CD14-positive monocyte (primary cell): Measurements from ENCODE around the gene ZNF536. TPM values are rescaled to one million over a fixed set of nuclear protein-coding genes. Genes with fewer than 3 reads are reported as not detected.
A peak's percentile ranks its signal among the peaks of the same experiment; 100 is the strongest.

Experiments
- DNase-seq, 3 donors: peaks; one replicate each; pipeline ENCODE4 v3.0.0-alpha.2; 2011 to 2022
- H2AFZ ChIP-seq: 2 replicates; pipeline ENCODE4 v1.6.0; 2012; ENCODE audit warnings: mild to moderate bottlenecking, low read depth, low read length, inconsistent platforms; ENCODE audit not compliant: insufficient read depth, poor library complexity, severe bottlenecking
- H3K27ac ChIP-seq, 2 donors: 1 replicate in 1 of 2; 2 replicates in 1 of 2; pipeline ENCODE4 v1.5.1; 2012 to 2013; ENCODE audit warnings: low read length in 2 of 2, control low read depth in 1 of 2, inconsistent platforms in 1 of 2, low read depth in 1 of 2, mild to moderate bottlenecking in 1 of 2
- H3K27me3 ChIP-seq, 2 donors: one replicate each; pipeline versions ENCODE4 v1.6.0 to v1.6.1; 2011 to 2013; ENCODE audit warnings: low read length in 2 of 2; ENCODE audit not compliant: control insufficient read depth in 2 of 2, insufficient read depth in 2 of 2
- H3K36me3 ChIP-seq, 2 donors: replicated peaks in 1 of 2; 1 replicate in 1 of 2; 2 replicates in 1 of 2; pipeline versions ENCODE4 v1.5.1 to v1.6.1; 2012 to 2013; ENCODE audit warnings: low read length in 2 of 2, control low read depth in 1 of 2, inconsistent platforms in 1 of 2, mild to moderate bottlenecking in 1 of 2; ENCODE audit not compliant: insufficient read depth in 2 of 2, control insufficient read depth in 1 of 2
- H3K4me1 ChIP-seq, 2 donors: 1 replicate in 1 of 2; 2 replicates in 1 of 2; pipeline versions ENCODE4 v1.5.1 to v1.6.1; 2012 to 2013; ENCODE audit warnings: low read length in 2 of 2, control low read depth in 1 of 2, inconsistent platforms in 1 of 2, mild to moderate bottlenecking in 1 of 2, moderate library complexity in 1 of 2; ENCODE audit not compliant: insufficient read depth in 2 of 2, control insufficient read depth in 1 of 2
- H3K4me2 ChIP-seq: replicated peaks from 2 replicates; pipeline ENCODE3; 2012; ENCODE audit warnings: low read length, moderate library complexity, mild to moderate bottlenecking; ENCODE audit not compliant: poor library complexity, severe bottlenecking; ENCODE audit errors: extremely low read depth
- H3K4me3 ChIP-seq, 3 experiments: fragments of 200-600 bp in 1 of 3; sonication (generic) in 1 of 3; replicated peaks in 1 of 3; 1 replicate in 2 of 3; 2 replicates in 1 of 3; pipeline ENCODE4 v1.5.1; 2011 to 2013; ENCODE audit warnings: low read length in 3 of 3, mild to moderate bottlenecking in 3 of 3, control low read depth in 2 of 3, low read depth in 2 of 3, inconsistent platforms in 1 of 3, moderate library complexity in 1 of 3
- H3K79me2 ChIP-seq: 2 replicates; pipeline ENCODE4 v1.6.0; 2012; ENCODE audit warnings: mild to moderate bottlenecking, control low read depth, inconsistent platforms, low read length, moderate library complexity; ENCODE audit not compliant: insufficient read depth
- H3K9ac ChIP-seq: 2 replicates; pipeline ENCODE4 v1.6.0; 2017; ENCODE audit warnings: low read length, mild to moderate bottlenecking; ENCODE audit not compliant: insufficient read depth, poor library complexity, severe bottlenecking
- H3K9me3 ChIP-seq, 2 donors: replicated peaks in 1 of 2; 1 replicate in 1 of 2; 2 replicates in 1 of 2; pipeline versions ENCODE4 v1.5.1 to v1.6.1; 2012 to 2013; ENCODE audit warnings: low read length in 2 of 2, control low read depth in 1 of 2; ENCODE audit not compliant: control insufficient read depth in 1 of 2, insufficient read depth in 1 of 2
- H4K20me1 ChIP-seq: 2 replicates; pipeline ENCODE4 v1.6.0; 2012; ENCODE audit warnings: mild to moderate bottlenecking, low read length, control low read depth, moderate library complexity; ENCODE audit not compliant: insufficient read depth
- H3K27ac Mint-ChIP-seq, 7 donors: one replicate each; pipeline ENCODE4 v1.8.0; 2020; ENCODE audit warnings: mild to moderate bottlenecking in 7 of 7, mixed read lengths in 7 of 7, moderate library complexity in 6 of 7, inconsistent platforms in 2 of 7
- H3K27me3 Mint-ChIP-seq, 3 donors: one replicate each; pipeline ENCODE4 v1.8.0; 2021 to 2022; ENCODE audit warnings: low read depth in 3 of 3, mild to moderate bottlenecking in 3 of 3, mixed read lengths in 3 of 3, moderate library complexity in 3 of 3, inconsistent platforms in 1 of 3
- H3K36me3 Mint-ChIP-seq, 2 donors: one replicate each; pipeline ENCODE4 v1.8.0; 2020; ENCODE audit warnings: mixed read lengths in 2 of 2, inconsistent platforms in 1 of 2, mild to moderate bottlenecking in 1 of 2
- H3K4me1 Mint-ChIP-seq: one replicate; pipeline ENCODE4 v1.8.0; 2020; ENCODE audit warnings: mild to moderate bottlenecking, mixed read lengths
- H3K4me3 Mint-ChIP-seq, 2 donors: one replicate each; pipeline ENCODE4 v1.8.0; 2020; ENCODE audit warnings: mild to moderate bottlenecking in 2 of 2, mixed read lengths in 2 of 2, moderate library complexity in 1 of 2
- H3K9me3 Mint-ChIP-seq, 7 donors: one replicate each; pipeline ENCODE4 v1.8.0; 2020 to 2022; ENCODE audit warnings: mixed read lengths in 7 of 7, mild to moderate bottlenecking in 6 of 7, moderate library complexity in 6 of 7, inconsistent platforms in 2 of 7
- WGBS: methylation state at CpG from one replicate; pipeline ENCODE4 v1.1.5; 2013; ENCODE audit warnings: missing lambda C conversion rate; ENCODE audit not compliant: insufficient coverage; 5-methylcytosine and 5-hydroxymethylcytosine counted together
- intact Hi-C, 2 donors: fragments of 100-400 bp; cut with micrococcal nuclease; formaldehyde crosslinking; loops; one replicate each; pipeline versions ENCODE4 v1.15.0 to v1.15.1; 2023
- polyA plus RNA-seq, 3 donors: library from polyadenylated mRNA; depleted of rRNA in 1 of 3; unstranded in 2 of 3; stranded (reverse) in 1 of 3; fragments of 300-500 nt in 2 of 3; fragments of >200 nt in 1 of 3; fragmentation: Illumina TruSeq in 2 of 3; gene quantifications; 1 replicate in 2 of 3; 2 replicates in 1 of 3; pipeline ENCODE4 v1.2.3, GENCODE V29; 2012 to 2021
- TF ChIP-seq, protein P1 (sequence below): fragments of 200-600 bp; IDR thresholded peaks from one replicate; pipeline ENCODE4 v1.8.0; 2022; ENCODE audit warnings: antibody characterized with exemption, mild to moderate bottlenecking

ZNF536 gene
- polyA plus RNA-seq, 3 donors: not detected

DNA sequence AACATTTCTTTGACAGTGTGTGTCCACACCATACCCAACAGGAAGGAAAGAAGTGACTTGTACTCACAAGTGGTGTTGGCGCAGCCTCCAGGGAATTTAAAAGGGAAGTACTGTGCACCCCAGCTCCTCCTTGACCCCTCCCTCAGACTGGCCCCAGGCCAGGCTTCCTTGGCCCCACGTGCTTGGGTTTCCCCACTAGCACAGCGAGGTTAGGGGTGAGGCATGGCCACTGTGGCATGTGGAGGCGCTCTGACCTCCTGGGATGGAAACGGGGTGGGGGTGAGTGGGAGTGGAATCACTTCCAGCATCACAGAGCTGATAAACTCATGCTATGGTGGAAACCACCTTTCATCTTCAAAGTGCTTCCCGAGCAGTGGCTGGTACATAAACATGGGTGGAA is 168.6 kb downstream of the ZNF536 start:
- intact Hi-C loops: no loop called here
- H3K27me3 ChIP-seq: no peaks in the 10 kb centered on the region
- Mint-ChIP-seq H3K27me3 (peaks cover 0 to 6% (median 0%) of the 10 kb centered on the region in 3 donors), H3K4me3 (no peak overlapping the region), H3K36me3 (no peaks in the 10 kb centered on the region), H3K4me1 (no peaks in the 10 kb centered on the region), H3K27ac (no peak overlapping the region), H3K9me3 (peaks cover 0 to 15% (median 3%) of the 10 kb centered on the region in 7 donors)
- DNase-seq: peak in 1 of 3 donors; percentile 31
- TF ChIP-seq, protein P1, sequence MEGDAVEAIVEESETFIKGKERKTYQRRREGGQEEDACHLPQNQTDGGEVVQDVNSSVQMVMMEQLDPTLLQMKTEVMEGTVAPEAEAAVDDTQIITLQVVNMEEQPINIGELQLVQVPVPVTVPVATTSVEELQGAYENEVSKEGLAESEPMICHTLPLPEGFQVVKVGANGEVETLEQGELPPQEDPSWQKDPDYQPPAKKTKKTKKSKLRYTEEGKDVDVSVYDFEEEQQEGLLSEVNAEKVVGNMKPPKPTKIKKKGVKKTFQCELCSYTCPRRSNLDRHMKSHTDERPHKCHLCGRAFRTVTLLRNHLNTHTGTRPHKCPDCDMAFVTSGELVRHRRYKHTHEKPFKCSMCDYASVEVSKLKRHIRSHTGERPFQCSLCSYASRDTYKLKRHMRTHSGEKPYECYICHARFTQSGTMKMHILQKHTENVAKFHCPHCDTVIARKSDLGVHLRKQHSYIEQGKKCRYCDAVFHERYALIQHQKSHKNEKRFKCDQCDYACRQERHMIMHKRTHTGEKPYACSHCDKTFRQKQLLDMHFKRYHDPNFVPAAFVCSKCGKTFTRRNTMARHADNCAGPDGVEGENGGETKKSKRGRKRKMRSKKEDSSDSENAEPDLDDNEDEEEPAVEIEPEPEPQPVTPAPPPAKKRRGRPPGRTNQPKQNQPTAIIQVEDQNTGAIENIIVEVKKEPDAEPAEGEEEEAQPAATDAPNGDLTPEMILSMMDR: no peak
- H3K9me3 ChIP-seq: peaks cover 0 to 12% of the 10 kb centered on the region in 2 donors
- no peak overlapping the region for H3K4me3 ChIP-seq
- no peak overlapping the region for H3K9ac ChIP-seq
- 0% methylated on average over 1 of the region's 6 CpGs for WGBS
- no peak overlapping the region for H3K4me2 ChIP-seq
- no peak overlapping the region for H3K27ac ChIP-seq
- no peaks in the 10 kb centered on the region for H3K4me1 ChIP-seq
- H4K20me1 ChIP-seq: no peaks in the 10 kb centered on the region
- H3K36me3 ChIP-seq: no peaks in the 10 kb centered on the region
- no peak overlapping the region for H2AFZ ChIP-seq
- H3K79me2 ChIP-seq: no peaks in the 10 kb centered on the region

DNA sequence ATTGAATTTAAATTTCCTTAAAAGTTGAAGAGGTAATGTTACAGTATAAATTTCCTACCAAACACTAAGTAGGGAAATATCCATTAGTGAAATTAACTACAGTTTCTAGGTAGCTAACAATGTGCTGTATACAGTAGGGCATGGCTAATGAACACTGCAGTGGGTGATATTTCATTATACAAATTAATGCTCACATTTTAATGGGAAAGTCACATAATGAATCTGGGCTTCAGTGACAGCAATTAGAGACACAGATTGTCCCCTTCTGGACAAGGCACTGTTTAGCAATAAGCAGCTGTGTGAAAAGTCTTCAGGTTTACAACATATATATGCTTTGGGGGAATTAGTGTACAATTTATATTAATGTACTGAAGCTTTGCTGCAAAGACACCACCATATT is 169.4 kb downstream of the ZNF536 start:
- TF ChIP-seq, protein P1: no peak
- Histone ChIP-seq H3K9me3 (peaks cover 0 to 14% of the 10 kb centered on the region in 2 donors), H4K20me1 (no peaks in the 10 kb centered on the region), H2AFZ (no peak overlapping the region), H3K9ac (no peak overlapping the region), H3K4me3 (no peak overlapping the region), H3K36me3 (no peaks in the 10 kb centered on the region), H3K27me3 (no peaks in the 10 kb centered on the region), H3K4me1 (no peaks in the 10 kb centered on the region), H3K4me2 (no peak overlapping the region), H3K27ac (no peak overlapping the region), H3K79me2 (no peaks in the 10 kb centered on the region)
- Mint-ChIP-seq H3K27me3 (peaks cover 0 to 4% (median 0%) of the 10 kb centered on the region in 3 donors), H3K36me3 (no peaks in the 10 kb centered on the region), H3K4me1 (no peaks in the 10 kb centered on the region), H3K9me3 (peaks cover 0 to 14% (median 3%) of the 10 kb centered on the region in 7 donors), H3K27ac (no peak overlapping the region), H3K4me3 (no peak overlapping the region)
- DNase-seq: no peak
- intact Hi-C loops: no loop called here
